ENCODE data around the gene EGFL6.

EGFL6 gene

GRCh38 chrX:13652287-13652793 lies 82.9 kb downstream of the EGFL6 start:
- Histone ChIP-seq H3K36me3 (ENCODE audit: control insufficient read depth, insufficient read depth, low read length) (no peaks in the 10 kb centered on the region), H3K9me3 (ENCODE audit: control insufficient read depth, low read length) (no peaks in the 10 kb centered on the region), H3K4me1 (ENCODE audit: control insufficient read depth, insufficient read depth, low read length, poor library complexity, severe bottlenecking) (peaks cover 3% of the 10 kb centered on the region), H3K27ac (ENCODE audit: low read depth, low read length, severe bottlenecking) (peak overlapping the region; percentile 91), H3K4me3 (ENCODE audit: extremely low read depth, insufficient read depth, low read length, poor library complexity, severe bottlenecking) (peak overlapping the region; percentile 34)
- WGBS, 2 experiments (ENCODE audit: insufficient coverage in 2 of 2): 83 to 87% methylated on average over 2 of the region's 7 CpGs

- Histone ChIP-seq H3K36me3 (ENCODE audit: control insufficient read depth, insufficient read depth, low read length) (no peaks in the 10 kb centered on the region), H3K4me3 (ENCODE audit: extremely low read depth, insufficient read depth, low read length, poor library complexity, severe bottlenecking) (peak within 1 kb of the TSS; percentile 44), H3K27ac (ENCODE audit: low read depth, low read length, severe bottlenecking) (peak within 1 kb of the TSS; percentile 91), H3K4me1 (ENCODE audit: control insufficient read depth, insufficient read depth, low read length, poor library complexity, severe bottlenecking) (peaks cover 3% of the 10 kb centered on the region), H3K9me3 (ENCODE audit: control insufficient read depth, low read length) (no peaks in the 10 kb centered on the region)
- WGBS, 2 experiments (ENCODE audit: insufficient coverage in 2 of 2): 0 to 1% methylated on average over 29 to 34 of the region's 54 CpGs
These were observed 83.7 kb downstream of the EGFL6 start, which contains the start of gene TCEANC for GRCh38 chrX:13652850-13653693. TCEANC (plus strand) TSS chrX:13653141; CDS start chrX:13662509, 9,368 bp downstream.

- Histone ChIP-seq H3K4me3 (ENCODE audit: extremely low read depth, insufficient read depth, low read length, poor library complexity, severe bottlenecking) (peak overlapping the region; percentile 44), H3K36me3 (ENCODE audit: control insufficient read depth, insufficient read depth, low read length) (no peaks in the 10 kb centered on the region), H3K27ac (ENCODE audit: low read depth, low read length, severe bottlenecking) (no peak overlapping the region), H3K4me1 (ENCODE audit: control insufficient read depth, insufficient read depth, low read length, poor library complexity, severe bottlenecking) (peaks cover 3% of the 10 kb centered on the region), H3K9me3 (ENCODE audit: control insufficient read depth, low read length) (no peaks in the 10 kb centered on the region)
These were observed 84.7 kb downstream of the EGFL6 start for GRCh38 chrX:13654116-13654515.

GRCh38 chrX:13655674-13656073 lies 86.3 kb downstream of the EGFL6 start:
- H3K27ac ChIP-seq (ENCODE audit: low read depth, low read length, severe bottlenecking): no peak overlapping the region
- no peaks in the 10 kb centered on the region for H3K9me3 ChIP-seq (ENCODE audit: control insufficient read depth, low read length)
- peaks cover 3% of the 10 kb centered on the region for H3K4me1 ChIP-seq (ENCODE audit: control insufficient read depth, insufficient read depth, low read length, poor library complexity, severe bottlenecking)
- no peak overlapping the region for H3K4me3 ChIP-seq (ENCODE audit: extremely low read depth, insufficient read depth, low read length, poor library complexity, severe bottlenecking)
- no peaks in the 10 kb centered on the region for H3K36me3 ChIP-seq (ENCODE audit: control insufficient read depth, insufficient read depth, low read length)
- WGBS, 2 experiments (ENCODE audit: insufficient coverage in 2 of 2): 100% methylated on average over 1 to 2 of the region's 3 CpGs

DNA sequence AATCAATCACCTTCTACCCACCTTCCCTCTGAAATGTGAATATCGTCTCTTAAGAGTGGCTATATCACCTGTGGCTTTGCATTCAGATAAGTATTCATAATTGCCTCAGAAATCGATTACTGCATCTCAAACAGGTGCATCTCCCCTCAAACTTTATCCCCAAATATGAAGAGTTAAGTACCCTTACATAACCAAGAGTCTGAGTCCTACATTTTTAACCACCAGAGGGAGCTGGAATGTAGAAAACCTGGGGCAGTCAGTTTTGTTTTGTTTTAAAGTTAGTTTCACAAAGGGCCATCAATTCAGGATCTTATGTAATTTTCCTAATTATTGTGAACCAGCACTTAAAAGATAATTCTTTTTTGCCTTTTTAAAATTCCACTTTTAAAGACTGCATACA lies 89.2 kb downstream of the EGFL6 start:
- no CpG with 5 or more reads among the region's 2 CpGs for WGBS, 2 experiments (ENCODE audit: insufficient coverage in 2 of 2)

GRCh38 chrX:13659063-13659462 lies 89.7 kb downstream of the EGFL6 start:
- Histone ChIP-seq H3K27ac (ENCODE audit: low read depth, low read length, severe bottlenecking) (no peak overlapping the region), H3K36me3 (ENCODE audit: control insufficient read depth, insufficient read depth, low read length) (no peaks in the 10 kb centered on the region), H3K4me1 (ENCODE audit: control insufficient read depth, insufficient read depth, low read length, poor library complexity, severe bottlenecking) (peaks cover 8% of the 10 kb centered on the region), H3K4me3 (ENCODE audit: extremely low read depth, insufficient read depth, low read length, poor library complexity, severe bottlenecking) (no peak overlapping the region), H3K9me3 (ENCODE audit: control insufficient read depth, low read length) (no peaks in the 10 kb centered on the region)
- 33 to 50% methylated on average over 1 of the region's 6 CpGs for WGBS, 2 experiments (ENCODE audit: insufficient coverage in 2 of 2)

More for the DNA sequence above, 89.2 kb downstream of the EGFL6 start:
- Histone ChIP-seq H3K9me3 (ENCODE audit: control insufficient read depth, low read length) (no peaks in the 10 kb centered on the region), H3K4me1 (ENCODE audit: control insufficient read depth, insufficient read depth, low read length, poor library complexity, severe bottlenecking) (peaks cover 9% of the 10 kb centered on the region), H3K27ac (ENCODE audit: low read depth, low read length, severe bottlenecking) (no peak overlapping the region), H3K4me3 (ENCODE audit: extremely low read depth, insufficient read depth, low read length, poor library complexity, severe bottlenecking) (no peak overlapping the region), H3K36me3 (ENCODE audit: control insufficient read depth, insufficient read depth, low read length) (no peaks in the 10 kb centered on the region)

DNA sequence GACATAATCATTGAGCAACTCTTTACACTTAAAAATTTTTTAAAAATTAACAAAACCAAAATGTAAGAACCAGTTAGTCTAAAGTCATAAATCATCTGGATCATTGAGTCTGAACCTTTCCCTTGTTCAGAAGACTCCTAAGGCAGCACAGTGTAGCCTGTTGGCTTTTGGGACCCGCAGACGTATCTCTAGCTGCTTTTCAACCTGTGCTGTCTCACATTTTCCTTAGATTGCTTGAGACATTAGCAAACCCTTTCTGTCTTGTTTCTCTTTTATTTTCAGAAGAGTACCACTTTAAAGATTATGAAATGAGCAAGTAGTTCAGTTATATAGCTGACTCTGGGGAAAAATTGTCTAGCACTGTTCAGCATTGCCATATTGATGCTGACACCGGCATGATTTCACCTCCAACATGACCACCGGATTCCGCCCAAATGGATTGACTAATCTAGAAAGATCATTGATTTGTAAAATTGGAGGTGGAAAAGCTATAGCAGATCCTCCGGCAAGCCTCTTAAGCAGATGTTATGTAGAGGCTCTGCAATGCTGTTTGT lies 92.4 kb downstream of the EGFL6 start:
- Histone ChIP-seq H3K36me3 (ENCODE audit: control insufficient read depth, insufficient read depth, low read length) (no peaks in the 10 kb centered on the region), H3K9me3 (ENCODE audit: control insufficient read depth, low read length) (no peaks in the 10 kb centered on the region), H3K27ac (ENCODE audit: low read depth, low read length, severe bottlenecking) (no peak overlapping the region), H3K4me1 (ENCODE audit: control insufficient read depth, insufficient read depth, low read length, poor library complexity, severe bottlenecking) (peaks cover 7% of the 10 kb centered on the region), H3K4me3 (ENCODE audit: extremely low read depth, insufficient read depth, low read length, poor library complexity, severe bottlenecking) (no peak overlapping the region)
- 60 to 100% methylated on average over 1 to 5 of the region's 6 CpGs for WGBS, 2 experiments (ENCODE audit: insufficient coverage in 2 of 2)

- peaks cover 9% of the 10 kb centered on the region for H3K4me1 ChIP-seq (ENCODE audit: control insufficient read depth, insufficient read depth, low read length, poor library complexity, severe bottlenecking)
- WGBS, 2 experiments (ENCODE audit: insufficient coverage in 2 of 2): 94 to 96% methylated on average over 5 of the region's 6 CpGs
These were observed 93.0 kb downstream of the EGFL6 start for GRCh38 chrX:13662355-13662791.

DNA sequence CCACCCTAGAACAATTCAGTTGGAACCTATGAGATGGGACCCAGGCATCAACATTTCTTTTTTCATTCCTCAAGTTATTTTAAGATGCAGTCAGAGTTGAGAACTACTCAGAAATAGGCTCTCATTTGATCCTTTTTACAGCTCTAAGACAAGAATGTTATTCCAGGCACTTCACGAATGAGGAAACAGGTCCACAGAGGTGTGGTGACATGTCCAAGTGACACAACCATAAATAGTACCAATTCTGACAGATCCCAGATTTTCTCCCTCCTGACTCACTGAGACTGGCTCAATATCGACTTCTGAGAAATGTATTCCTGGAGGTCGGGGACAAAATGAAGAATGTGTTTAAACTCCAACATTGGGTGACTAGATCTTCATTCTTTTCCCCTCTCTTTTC lies 94.6 kb downstream of the EGFL6 start:
- 80% methylated on average over 1 of the region's 3 CpGs; no CpG with 5 or more reads in 1 of the 2 experiments for WGBS, 2 experiments (ENCODE audit: insufficient coverage in 2 of 2)
- H3K27ac ChIP-seq (ENCODE audit: low read depth, low read length, severe bottlenecking): no peak overlapping the region
- no peak overlapping the region for H3K4me3 ChIP-seq (ENCODE audit: extremely low read depth, insufficient read depth, low read length, poor library complexity, severe bottlenecking)
- H3K9me3 ChIP-seq (ENCODE audit: control insufficient read depth, low read length): no peaks in the 10 kb centered on the region
- peaks cover 9% of the 10 kb centered on the region for H3K4me1 ChIP-seq (ENCODE audit: control insufficient read depth, insufficient read depth, low read length, poor library complexity, severe bottlenecking)
- H3K36me3 ChIP-seq (ENCODE audit: control insufficient read depth, insufficient read depth, low read length): no peaks in the 10 kb centered on the region

More at GRCh38 chrX:13662355-13662791, 93.0 kb downstream of the EGFL6 start:
- no peak overlapping the region for H3K4me3 ChIP-seq (ENCODE audit: extremely low read depth, insufficient read depth, low read length, poor library complexity, severe bottlenecking)
- H3K27ac ChIP-seq (ENCODE audit: low read depth, low read length, severe bottlenecking): peak overlapping the region; percentile 18
- H3K36me3 ChIP-seq (ENCODE audit: control insufficient read depth, insufficient read depth, low read length): no peaks in the 10 kb centered on the region
- H3K9me3 ChIP-seq (ENCODE audit: control insufficient read depth, low read length): no peaks in the 10 kb centered on the region

- Histone ChIP-seq H3K27ac (ENCODE audit: low read depth, low read length, severe bottlenecking) (no peak overlapping the region), H3K4me3 (ENCODE audit: extremely low read depth, insufficient read depth, low read length, poor library complexity, severe bottlenecking) (no peak overlapping the region), H3K36me3 (ENCODE audit: control insufficient read depth, insufficient read depth, low read length) (no peaks in the 10 kb centered on the region), H3K4me1 (ENCODE audit: control insufficient read depth, insufficient read depth, low read length, poor library complexity, severe bottlenecking) (peaks cover 7% of the 10 kb centered on the region), H3K9me3 (ENCODE audit: control insufficient read depth, low read length) (no peaks in the 10 kb centered on the region)
- 100% methylated on average over 2 of the region's 3 CpGs; no CpG with 5 or more reads in 1 of the 2 experiments for WGBS, 2 experiments (ENCODE audit: insufficient coverage in 2 of 2)
These were observed 97.4 kb downstream of the EGFL6 start for GRCh38 chrX:13666836-13667235.

DNA sequence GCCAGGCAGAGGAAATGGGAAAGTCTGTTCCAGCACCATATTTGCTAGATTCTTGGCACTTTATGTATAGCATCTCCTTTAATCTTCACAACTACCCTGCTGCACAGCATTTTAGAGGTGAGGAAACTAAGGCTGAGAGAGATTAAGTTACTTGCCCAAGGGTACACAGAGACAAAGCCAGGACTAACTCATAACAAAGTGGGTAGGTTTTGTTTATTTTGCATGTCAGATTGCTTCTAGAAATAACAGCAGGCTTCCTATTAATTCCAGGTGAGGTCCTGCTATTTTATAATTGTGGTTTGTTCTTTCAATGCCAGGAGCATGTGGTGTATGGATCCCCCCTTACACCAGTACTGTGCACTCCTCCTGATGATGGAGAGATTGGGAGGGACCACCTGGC lies 98.5 kb downstream of the EGFL6 start:
- Histone ChIP-seq H3K9me3 (ENCODE audit: control insufficient read depth, low read length) (no peaks in the 10 kb centered on the region), H3K4me3 (ENCODE audit: extremely low read depth, insufficient read depth, low read length, poor library complexity, severe bottlenecking) (no peak overlapping the region), H3K4me1 (ENCODE audit: control insufficient read depth, insufficient read depth, low read length, poor library complexity, severe bottlenecking) (peaks cover 3% of the 10 kb centered on the region), H3K36me3 (ENCODE audit: control insufficient read depth, insufficient read depth, low read length) (no peaks in the 10 kb centered on the region), H3K27ac (ENCODE audit: low read depth, low read length, severe bottlenecking) (no peak overlapping the region)

Measured in mesodermal cell (in vitro differentiated cells).